Progenitor cell of endocrine pancreas (in vitro differentiated cells): ENCODE data around the gene EPS8L3. TPM values are rescaled to one million over a fixed set of nuclear protein-coding genes. Genes with fewer than 3 reads are reported as not detected.
"Not testable (repeated sequence)": the region's sequence is repeated elsewhere in the genome, so short reads cannot be mapped to it uniquely, and the experiment has no call there.

ENCODE experiments used
- DNase-seq: peaks from one replicate; pipeline ENCODE4 v3.0.0; 2021; ENCODE audit warnings: low spot score; ENCODE audit not compliant: unreplicated experiment
- H3K27ac Mint-ChIP-seq: 2 replicates; pipeline ENCODE4 v1.8.0; 2021; ENCODE audit warnings: mild to moderate bottlenecking, moderate library complexity, mixed read lengths
- H3K27me3 Mint-ChIP-seq: 2 replicates; pipeline ENCODE4 v1.8.0; 2021; ENCODE audit warnings: mixed read lengths
- H3K36me3 Mint-ChIP-seq: 2 replicates; pipeline ENCODE4 v1.8.0; 2022; ENCODE audit warnings: mixed read lengths; ENCODE audit not compliant: insufficient read depth
- H3K4me1 Mint-ChIP-seq: 2 replicates; pipeline ENCODE4 v1.8.0; 2021; ENCODE audit warnings: low read depth, mixed read lengths
- H3K4me3 Mint-ChIP-seq: 2 replicates; pipeline ENCODE4 v1.8.0; 2021; ENCODE audit warnings: low read depth, mild to moderate bottlenecking, moderate library complexity, mixed read lengths
- H3K9me3 Mint-ChIP-seq: 2 replicates; pipeline ENCODE4 v1.8.0; 2021; ENCODE audit warnings: low read depth, mixed read lengths
- CTCF ChIP-seq: fragments of 200-600 bp; sonication (generic); IDR thresholded peaks from one replicate; pipeline ENCODE4 v1.5.0; 2021; ENCODE audit warnings: antibody characterized with exemption, mild to moderate bottlenecking; ENCODE audit not compliant: unreplicated experiment
- total RNA-seq: library from RNA; stranded (reverse); gene quantifications from 2 replicates; pipeline ENCODE4 v1.2.1, GENCODE V29; 2021

Gene EPS8L3
- total RNA-seq, 1 donor from 2014 or later: 9.5 TPM

GRCh38 chr1:109802136-109802900 is 38.6 kb upstream of the EPS8L3 start:
- Mint-ChIP-seq H3K9me3 (no peaks in the 10 kb centered on the region), H3K36me3 (no peaks in the 10 kb centered on the region), H3K27me3 (no peaks in the 10 kb centered on the region), H3K4me3 (no peak overlapping the region), H3K4me1 (no peaks in the 10 kb centered on the region), H3K27ac (no peak overlapping the region)
- no peak for DNase-seq
- TF ChIP-seq CTCF: no peak

DNA sequence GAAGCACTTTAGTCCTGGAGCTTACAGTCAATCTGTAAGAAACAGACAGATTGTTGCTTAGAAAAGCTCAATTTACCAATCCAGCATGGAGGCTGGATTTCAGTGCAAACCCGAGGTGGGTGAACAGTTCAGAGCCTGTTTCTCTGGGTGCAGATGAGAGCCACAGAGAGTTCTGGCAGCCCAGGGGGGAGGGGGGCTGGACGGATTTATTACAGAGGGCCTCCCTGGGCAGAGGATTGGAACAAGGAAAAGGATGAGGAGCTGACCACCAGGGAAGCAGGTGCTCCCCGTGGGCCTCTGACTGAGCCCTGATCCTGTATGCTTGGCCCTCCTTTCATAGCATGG is 38.0 kb upstream of the EPS8L3 start:
- no peak for DNase-seq
- H3K27me3 Mint-ChIP-seq: no peaks in the 10 kb centered on the region
- no peaks in the 10 kb centered on the region for H3K4me1 Mint-ChIP-seq
- H3K9me3 Mint-ChIP-seq: no peaks in the 10 kb centered on the region
- no peak overlapping the region for H3K4me3 Mint-ChIP-seq
- no peaks in the 10 kb centered on the region for H3K36me3 Mint-ChIP-seq
- no peak overlapping the region for H3K27ac Mint-ChIP-seq
- TF ChIP-seq CTCF: no peak

- DNase-seq: no peak
- Mint-ChIP-seq H3K9me3 (no peaks in the 10 kb centered on the region), H3K27ac (no peak overlapping the region), H3K4me1 (no peaks in the 10 kb centered on the region), H3K27me3 (no peaks in the 10 kb centered on the region), H3K36me3 (no peaks in the 10 kb centered on the region), H3K4me3 (no peak overlapping the region)
- TF ChIP-seq CTCF: no peak
Observed at GRCh38 chr1:109800291-109800690, 36.6 kb upstream of the EPS8L3 start.

- Mint-ChIP-seq H3K27me3 (no peaks in the 10 kb centered on the region), H3K36me3 (no peaks in the 10 kb centered on the region), H3K27ac (no peak overlapping the region), H3K9me3 (no peaks in the 10 kb centered on the region), H3K4me1 (no peaks in the 10 kb centered on the region), H3K4me3 (no peak overlapping the region)
- DNase-seq: no peak
- TF ChIP-seq CTCF: no peak
Observed at GRCh38 chr1:109799445-109799844, 35.7 kb upstream of the EPS8L3 start.

- H3K9me3 Mint-ChIP-seq, H3K4me3 Mint-ChIP-seq, H3K36me3 Mint-ChIP-seq, DNase-seq, H3K27ac Mint-ChIP-seq, H3K27me3 Mint-ChIP-seq: not testable (repeated sequence)
- H3K4me1 Mint-ChIP-seq: peaks cover 11% of the 10 kb centered on the region
Observed at GRCh38 chr1:109797303-109797595, 33.5 kb upstream of the EPS8L3 start.
